GM12891 (cell line): ENCODE data around the gene TOMM22.

ENCODE experiments used
- POLR2A ChIP-seq: IDR thresholded peaks from 2 replicates; pipeline ENCODE4 v1.6.1; 2011; ENCODE audit warnings: low read depth, low read length, control low read depth
- POLR2AphosphoS5 ChIP-seq: IDR thresholded peaks from 2 replicates; pipeline ENCODE4 v1.6.1; 2011; ENCODE audit warnings: low read depth, low read length, control low read depth
- SPI1 ChIP-seq: IDR thresholded peaks from 2 replicates; pipeline ENCODE4 v1.6.1; 2011; ENCODE audit warnings: low read depth, low read length, control low read depth
- TAF1 ChIP-seq: IDR thresholded peaks from 2 replicates; pipeline ENCODE4 v1.6.1; 2011; ENCODE audit warnings: low read depth, low read length, control low read depth

- TF ChIP-seq SPI1 (no peak), POLR2AphosphoS5 (no peak), POLR2A (no peak), TAF1 (no peak)
Observed at GRCh38 chr22:38724926-38725571, 43.3 kb downstream of the TOMM22 start.
